OCI-LY1 (cell line): ENCODE results near the gene PID1.

Source experiments
- H2AFZ ChIP-seq: fragments of 200-600 bp; sonication (generic), shearing (Covaris generic); 2 replicates; pipeline ENCODE4 v1.6.0; 2014; ENCODE audit warnings: antibody characterized with exemption, mild to moderate bottlenecking, low read length
- H3F3A ChIP-seq: fragments of 200-600 bp; sonication (generic), shearing (Covaris generic); 2 replicates; pipeline ENCODE4 v1.6.0; 2014; ENCODE audit warnings: mild to moderate bottlenecking, antibody characterized with exemption, low read length, moderate library complexity; ENCODE audit not compliant: insufficient read depth
- H3K27ac ChIP-seq: fragments of 200-600 bp; sonication (generic); 2 replicates; pipeline ENCODE4 v1.5.1; 2014; ENCODE audit warnings: low read length, mixed run types, mild to moderate bottlenecking, low read depth; ENCODE audit not compliant: poor library complexity, severe bottlenecking
- H3K27me3 ChIP-seq: fragments of 200-600 bp; sonication (generic); 2 replicates; pipeline ENCODE4 v1.6.0; 2014; ENCODE audit warnings: antibody characterized with exemption, mild to moderate bottlenecking, low read length, moderate library complexity; ENCODE audit not compliant: insufficient read depth
- H3K36me3 ChIP-seq: fragments of 200-600 bp; sonication (generic); 2 replicates; pipeline ENCODE4 v1.6.1; 2014; ENCODE audit warnings: mild to moderate bottlenecking, antibody characterized with exemption, low read length, moderate library complexity, mixed read lengths; ENCODE audit not compliant: insufficient read depth
- H3K4me1 ChIP-seq: fragments of 200-600 bp; sonication (generic); 2 replicates; pipeline ENCODE4 v1.5.1; 2014; ENCODE audit warnings: mild to moderate bottlenecking, low read length, moderate library complexity; ENCODE audit not compliant: insufficient read depth, severe bottlenecking
- H3K4me2 ChIP-seq: fragments of 200-600 bp; sonication (generic), shearing (Covaris generic); 2 replicates; pipeline ENCODE4 v1.6.1; 2014; ENCODE audit warnings: low read length
- H3K4me3 ChIP-seq: fragments of 200-600 bp; sonication (generic); 2 replicates; pipeline ENCODE4 v1.5.1; 2014; ENCODE audit warnings: low read length, low read depth, mild to moderate bottlenecking, mixed read lengths; ENCODE audit not compliant: poor library complexity, severe bottlenecking
- H3K79me2 ChIP-seq: fragments of 200-600 bp; shearing (Covaris generic); 2 replicates; pipeline ENCODE4 v1.6.1; 2016; ENCODE audit warnings: mixed run types, low read length, mixed read lengths; ENCODE audit not compliant: insufficient read depth
- H3K9ac ChIP-seq: fragments of 200-600 bp; sonication (generic), shearing (Covaris generic); 2 replicates; pipeline ENCODE4 v1.6.1; 2014; ENCODE audit warnings: mild to moderate bottlenecking, low read length, mixed read lengths
- H3K9me2 ChIP-seq: fragments of 200-600 bp; sonication (generic), shearing (Covaris generic); 2 replicates; pipeline ENCODE4 v1.6.1; 2014; ENCODE audit warnings: low read depth, mild to moderate bottlenecking, low read length, mixed read lengths
- H3K9me3 ChIP-seq: fragments of 200-600 bp; shearing (Covaris generic); 2 replicates; pipeline ENCODE4 v1.6.1; 2014; ENCODE audit warnings: low read length, mixed read lengths
- H4K20me1 ChIP-seq: fragments of 200-600 bp; sonication (generic), shearing (Covaris generic); 2 replicates; pipeline ENCODE4 v1.6.0; 2016; ENCODE audit warnings: mild to moderate bottlenecking, low read length; ENCODE audit not compliant: insufficient read depth
- EZH2 ChIP-seq: fragments of 200-600 bp; sonication (generic), shearing (Covaris generic); IDR thresholded peaks from 2 replicates; pipeline ENCODE4 v1.8.0; 2017; ENCODE audit warnings: borderline replicate concordance, mixed run types, mild to moderate bottlenecking, antibody characterized with exemption, low read length, moderate library complexity, mixed read lengths
- TF ChIP-seq, protein P1 (sequence below): fragments of 200-600 bp; sonication (generic), shearing (Covaris generic); IDR thresholded peaks from 2 replicates; pipeline ENCODE4 v1.5.1; 2017; ENCODE audit warnings: mild to moderate bottlenecking, antibody characterized with exemption, low read length, moderate library complexity, mixed read lengths

PID1 gene

GRCh38 chr2:229095472-229095871, 175.6 kb downstream of the PID1 start:
- no peaks in the 10 kb centered on the region for H3F3A ChIP-seq
- no peak overlapping the region for H3K27ac ChIP-seq
- H3K36me3 ChIP-seq = no peaks in the 10 kb centered on the region
- H3K4me1 ChIP-seq = no peaks in the 10 kb centered on the region
- H3K4me2 ChIP-seq = no peak overlapping the region
- H2AFZ ChIP-seq = no peak overlapping the region
- H3K79me2 ChIP-seq = no peaks in the 10 kb centered on the region
- H3K9me3 ChIP-seq = no peaks in the 10 kb centered on the region
- no peak overlapping the region for H3K9ac ChIP-seq
- no peaks in the 10 kb centered on the region for H3K27me3 ChIP-seq
- no peaks in the 10 kb centered on the region for H4K20me1 ChIP-seq
- H3K4me3 ChIP-seq = no peak overlapping the region
- H3K9me2 ChIP-seq = no peaks in the 10 kb centered on the region
- no peak for TF ChIP-seq EZH2
- TF ChIP-seq, protein P1, sequence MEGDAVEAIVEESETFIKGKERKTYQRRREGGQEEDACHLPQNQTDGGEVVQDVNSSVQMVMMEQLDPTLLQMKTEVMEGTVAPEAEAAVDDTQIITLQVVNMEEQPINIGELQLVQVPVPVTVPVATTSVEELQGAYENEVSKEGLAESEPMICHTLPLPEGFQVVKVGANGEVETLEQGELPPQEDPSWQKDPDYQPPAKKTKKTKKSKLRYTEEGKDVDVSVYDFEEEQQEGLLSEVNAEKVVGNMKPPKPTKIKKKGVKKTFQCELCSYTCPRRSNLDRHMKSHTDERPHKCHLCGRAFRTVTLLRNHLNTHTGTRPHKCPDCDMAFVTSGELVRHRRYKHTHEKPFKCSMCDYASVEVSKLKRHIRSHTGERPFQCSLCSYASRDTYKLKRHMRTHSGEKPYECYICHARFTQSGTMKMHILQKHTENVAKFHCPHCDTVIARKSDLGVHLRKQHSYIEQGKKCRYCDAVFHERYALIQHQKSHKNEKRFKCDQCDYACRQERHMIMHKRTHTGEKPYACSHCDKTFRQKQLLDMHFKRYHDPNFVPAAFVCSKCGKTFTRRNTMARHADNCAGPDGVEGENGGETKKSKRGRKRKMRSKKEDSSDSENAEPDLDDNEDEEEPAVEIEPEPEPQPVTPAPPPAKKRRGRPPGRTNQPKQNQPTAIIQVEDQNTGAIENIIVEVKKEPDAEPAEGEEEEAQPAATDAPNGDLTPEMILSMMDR = no peak

DNA sequence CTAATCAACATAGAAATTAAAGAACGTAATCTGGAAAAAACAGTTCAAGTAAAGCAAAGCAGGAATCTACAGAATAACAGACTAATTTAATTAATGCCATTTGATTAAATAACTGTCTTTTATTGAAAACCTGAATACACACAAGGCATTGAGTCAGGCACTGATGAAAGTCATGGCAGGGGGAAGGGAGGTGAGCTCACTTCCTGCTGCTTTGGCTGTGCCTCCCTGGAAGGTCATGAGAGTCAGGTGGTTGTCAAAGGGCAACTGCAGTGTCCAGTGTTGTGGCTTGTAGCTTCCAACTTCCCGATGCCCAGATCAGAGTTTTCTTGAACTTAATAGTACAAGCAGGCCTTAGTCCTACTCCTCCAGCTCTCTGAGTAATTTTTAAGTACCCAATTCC, 180.9 kb downstream of the PID1 start:
- H2AFZ ChIP-seq = no peak overlapping the region
- no peak overlapping the region for H3K27ac ChIP-seq
- no peaks in the 10 kb centered on the region for H3K9me3 ChIP-seq
- H4K20me1 ChIP-seq = no peaks in the 10 kb centered on the region
- TF ChIP-seq, protein P1 = no peak
- no peak for TF ChIP-seq EZH2
- H3K4me3 ChIP-seq = no peak overlapping the region
- no peaks in the 10 kb centered on the region for H3K4me1 ChIP-seq
- no peaks in the 10 kb centered on the region for H3K9me2 ChIP-seq
- H3K36me3 ChIP-seq = no peaks in the 10 kb centered on the region
- H3K79me2 ChIP-seq = no peaks in the 10 kb centered on the region
- H3K9ac ChIP-seq = no peak overlapping the region
- H3K4me2 ChIP-seq = no peak overlapping the region
- H3K27me3 ChIP-seq = no peaks in the 10 kb centered on the region
- no peaks in the 10 kb centered on the region for H3F3A ChIP-seq

GRCh38 chr2:229089776-229090175, 181.3 kb downstream of the PID1 start:
- no peaks in the 10 kb centered on the region for H3K27me3 ChIP-seq
- H3K4me1 ChIP-seq = no peaks in the 10 kb centered on the region
- no peak overlapping the region for H3K9ac ChIP-seq
- H3K4me2 ChIP-seq = no peak overlapping the region
- no peaks in the 10 kb centered on the region for H3K79me2 ChIP-seq
- no peaks in the 10 kb centered on the region for H3K36me3 ChIP-seq
- H3K9me2 ChIP-seq = no peaks in the 10 kb centered on the region
- no peaks in the 10 kb centered on the region for H3F3A ChIP-seq
- no peak overlapping the region for H2AFZ ChIP-seq
- H3K4me3 ChIP-seq = no peak overlapping the region
- H4K20me1 ChIP-seq = no peaks in the 10 kb centered on the region
- TF ChIP-seq, protein P1 = no peak
- TF ChIP-seq EZH2 = no peak
- no peaks in the 10 kb centered on the region for H3K9me3 ChIP-seq
- H3K27ac ChIP-seq = no peak overlapping the region
